Mucosa of stomach (tissue), 1 donor: ENCODE results near the gene WNT4.

Experiments
- H3K27me3 ChIP-seq: one replicate; pipeline ENCODE4 v1.7.0; 2013; ENCODE audit warnings: mild to moderate bottlenecking, low read length; ENCODE audit not compliant: control insufficient read depth, insufficient read depth
- H3K36me3 ChIP-seq: one replicate; pipeline ENCODE4 v1.7.0; 2013; ENCODE audit warnings: low read length; ENCODE audit not compliant: control insufficient read depth, insufficient read depth
- H3K4me1 ChIP-seq: one replicate; pipeline ENCODE4 v1.7.0; 2013; ENCODE audit warnings: mild to moderate bottlenecking, low read length; ENCODE audit not compliant: control insufficient read depth, insufficient read depth
- H3K4me3 ChIP-seq: one replicate; pipeline ENCODE4 v1.7.0; 2013; ENCODE audit warnings: low read length
- H3K9ac ChIP-seq: one replicate; pipeline ENCODE4 v1.7.0; 2013; ENCODE audit warnings: mild to moderate bottlenecking, low read length, moderate library complexity
- H3K9me3 ChIP-seq: one replicate; pipeline ENCODE4 v1.7.0; 2013; ENCODE audit warnings: mild to moderate bottlenecking, low read length, moderate library complexity; ENCODE audit not compliant: control insufficient read depth
- donor health status: Pancreatic carcinoma.

The WNT4 gene

DNA sequence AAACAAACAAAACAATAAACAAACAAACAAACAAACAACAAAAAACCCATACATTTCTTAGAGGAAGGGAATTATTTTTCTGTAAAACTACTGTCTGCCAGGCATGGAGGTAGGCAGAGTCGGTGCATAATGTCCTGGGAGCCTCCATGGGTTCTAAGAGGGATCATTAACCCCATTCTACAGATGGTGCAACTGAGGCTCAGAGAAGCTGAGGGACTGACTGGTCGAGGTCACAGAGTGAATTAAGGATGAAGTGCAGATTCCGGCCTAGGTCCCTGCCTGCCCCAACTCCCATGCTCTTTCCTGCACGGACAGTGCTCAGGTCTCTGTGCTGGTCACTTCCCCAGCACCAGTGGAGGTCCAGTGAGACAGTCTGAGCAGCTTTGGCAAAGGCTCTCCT lies 15.8 kb upstream of the WNT4 start:
- H3K36me3 ChIP-seq = no peaks in the 10 kb centered on the region
- no peak overlapping the region for H3K9ac ChIP-seq
- H3K27me3 ChIP-seq = no peaks in the 10 kb centered on the region
- H3K4me3 ChIP-seq = no peak overlapping the region
- no peaks in the 10 kb centered on the region for H3K9me3 ChIP-seq
- H3K4me1 ChIP-seq = peaks cover 13% of the 10 kb centered on the region

DNA sequence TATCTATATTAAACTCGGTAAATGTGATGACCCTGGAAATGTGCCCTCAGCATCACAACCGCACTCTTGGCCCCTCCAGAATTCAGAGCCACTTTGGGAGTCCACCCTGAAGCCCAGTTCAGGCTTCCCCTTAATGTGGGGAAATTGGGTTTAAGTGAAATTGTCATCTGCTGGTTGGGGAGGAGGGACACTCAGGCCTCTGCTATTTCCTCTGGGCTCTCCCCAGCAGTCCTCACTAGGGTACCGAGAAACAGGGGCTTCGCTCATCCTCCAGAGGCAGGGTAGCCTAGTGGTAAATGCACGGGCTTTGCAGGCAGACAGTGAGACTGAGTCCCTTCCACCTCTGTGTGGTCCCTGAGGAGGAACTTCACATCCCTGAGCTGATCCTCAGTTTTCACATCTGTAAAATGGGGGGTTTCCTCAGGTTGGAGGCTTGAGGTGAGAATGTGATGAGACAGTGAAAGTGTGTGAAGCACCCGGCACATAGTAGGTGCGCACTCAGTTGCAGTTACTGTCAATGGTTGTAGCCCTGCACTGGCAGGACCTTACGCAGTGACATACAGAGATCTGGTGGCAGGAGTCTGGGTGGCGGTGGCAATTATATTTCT lies 14.6 kb upstream of the WNT4 start:
- Histone ChIP-seq H3K36me3 (no peaks in the 10 kb centered on the region), H3K9me3 (no peaks in the 10 kb centered on the region), H3K27me3 (no peaks in the 10 kb centered on the region), H3K9ac (no peak overlapping the region), H3K4me3 (no peak overlapping the region), H3K4me1 (peaks cover under 1% of the 10 kb centered on the region)

DNA sequence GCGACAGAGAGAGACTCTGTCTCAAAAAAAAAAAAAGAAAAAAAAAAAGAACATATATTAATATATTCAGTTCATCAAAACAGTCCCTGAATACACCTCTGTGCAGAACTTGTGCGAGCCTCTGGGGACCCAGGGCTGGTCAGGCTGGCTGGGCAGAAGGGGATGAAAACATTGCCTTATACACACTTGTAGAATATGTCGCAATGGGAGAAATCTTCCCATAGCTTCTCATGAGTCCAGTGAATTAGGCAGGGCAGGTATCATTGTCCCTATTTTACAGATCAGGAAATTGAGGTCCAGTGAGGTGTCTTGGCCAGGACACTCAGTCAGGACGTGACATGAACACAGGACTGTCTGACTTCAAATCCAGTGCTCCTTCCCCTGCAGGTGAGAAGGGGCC lies 12.6 kb upstream of the WNT4 start:
- Histone ChIP-seq H3K9ac (no peak overlapping the region), H3K9me3 (no peaks in the 10 kb centered on the region), H3K36me3 (no peaks in the 10 kb centered on the region), H3K27me3 (no peaks in the 10 kb centered on the region), H3K4me1 (no peaks in the 10 kb centered on the region), H3K4me3 (no peak overlapping the region)

DNA sequence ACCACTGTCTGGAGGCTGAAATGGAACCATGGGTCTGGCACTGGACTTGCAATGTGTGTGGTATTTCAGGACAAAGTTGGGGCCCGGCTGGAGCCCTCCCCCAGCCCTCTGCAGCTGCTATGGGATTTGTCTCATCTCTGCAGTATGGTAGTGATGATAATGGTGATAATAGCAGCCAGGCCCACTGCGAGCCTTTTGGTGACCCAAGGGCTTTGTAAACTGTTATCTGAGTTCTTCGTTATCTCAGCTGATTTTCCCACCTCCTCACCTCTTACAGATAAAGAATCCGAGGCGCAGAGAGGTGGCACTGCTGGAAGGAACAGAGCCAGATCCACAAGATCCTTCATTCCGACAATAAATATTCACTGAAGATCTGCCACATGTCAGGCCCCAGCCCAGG lies 11.7 kb upstream of the WNT4 start:
- Histone ChIP-seq H3K27me3 (no peaks in the 10 kb centered on the region), H3K4me1 (no peaks in the 10 kb centered on the region), H3K9ac (no peak overlapping the region), H3K9me3 (no peaks in the 10 kb centered on the region), H3K4me3 (no peak overlapping the region), H3K36me3 (no peaks in the 10 kb centered on the region)

DNA sequence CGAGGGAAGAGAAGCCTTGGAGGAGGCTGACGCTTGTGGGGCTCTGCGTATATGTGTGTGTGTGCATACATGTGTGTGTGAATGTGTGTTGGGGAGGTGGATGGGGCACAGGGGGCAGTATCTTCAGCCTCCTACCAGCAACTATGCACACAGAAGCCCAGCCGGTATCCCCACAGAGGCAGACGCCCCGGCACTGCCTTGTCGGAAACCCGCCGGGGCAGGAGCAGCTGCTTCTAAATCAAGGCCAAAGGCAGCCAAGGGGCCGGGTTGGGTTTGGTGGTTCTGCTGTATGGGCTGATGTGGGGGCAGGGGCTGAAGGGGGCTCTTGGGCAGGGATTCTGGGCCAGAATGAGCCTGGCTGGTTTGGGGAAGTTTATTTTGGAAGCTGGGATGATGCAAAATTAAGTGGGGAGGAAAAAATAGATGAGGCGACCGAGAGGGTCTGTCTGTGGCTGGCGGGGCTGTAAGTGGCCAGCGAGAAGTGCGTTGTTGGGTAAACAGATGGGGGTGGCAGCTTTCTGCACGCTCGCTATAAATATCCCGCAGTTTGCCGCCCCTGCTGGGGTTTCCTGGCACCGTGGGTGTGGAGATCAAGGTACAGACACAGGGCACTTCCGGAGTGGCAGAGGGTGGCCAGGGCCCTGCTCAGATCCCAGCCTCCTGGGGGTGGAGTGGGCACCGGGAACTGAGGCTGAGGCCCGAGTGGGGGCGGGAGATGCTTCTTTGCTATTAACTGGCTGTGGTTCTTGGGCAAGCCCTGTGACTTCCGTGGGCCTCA lies 11.0 kb upstream of the WNT4 start:
- H3K36me3 ChIP-seq = no peaks in the 10 kb centered on the region
- H3K4me1 ChIP-seq = no peaks in the 10 kb centered on the region
- H3K9me3 ChIP-seq = no peaks in the 10 kb centered on the region
- H3K4me3 ChIP-seq = no peak overlapping the region
- no peaks in the 10 kb centered on the region for H3K27me3 ChIP-seq
- no peak overlapping the region for H3K9ac ChIP-seq

DNA sequence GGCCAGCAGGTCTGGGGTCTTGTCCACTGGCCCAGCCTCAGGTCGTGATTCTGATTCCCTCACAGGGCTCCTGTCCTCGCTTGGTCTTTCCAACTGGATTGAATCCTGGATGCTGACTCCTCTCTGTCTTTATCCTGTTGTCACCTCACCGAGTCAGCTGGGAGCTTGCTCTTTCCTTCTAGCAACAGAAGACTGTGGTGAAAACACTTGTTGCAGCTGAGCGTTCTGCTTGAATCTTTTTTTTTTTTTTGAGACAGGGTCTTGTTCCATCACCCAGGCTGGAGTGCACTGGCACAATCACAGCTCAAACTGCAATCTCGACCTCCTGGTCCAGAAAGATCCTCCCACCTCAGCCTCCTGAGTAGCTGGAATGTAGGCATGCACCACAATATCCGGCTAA lies 8.0 kb upstream of the WNT4 start:
- Histone ChIP-seq H3K9ac (no peak overlapping the region), H3K9me3 (no peaks in the 10 kb centered on the region), H3K36me3 (no peaks in the 10 kb centered on the region), H3K4me3 (no peak overlapping the region), H3K27me3 (no peaks in the 10 kb centered on the region), H3K4me1 (no peaks in the 10 kb centered on the region)

DNA sequence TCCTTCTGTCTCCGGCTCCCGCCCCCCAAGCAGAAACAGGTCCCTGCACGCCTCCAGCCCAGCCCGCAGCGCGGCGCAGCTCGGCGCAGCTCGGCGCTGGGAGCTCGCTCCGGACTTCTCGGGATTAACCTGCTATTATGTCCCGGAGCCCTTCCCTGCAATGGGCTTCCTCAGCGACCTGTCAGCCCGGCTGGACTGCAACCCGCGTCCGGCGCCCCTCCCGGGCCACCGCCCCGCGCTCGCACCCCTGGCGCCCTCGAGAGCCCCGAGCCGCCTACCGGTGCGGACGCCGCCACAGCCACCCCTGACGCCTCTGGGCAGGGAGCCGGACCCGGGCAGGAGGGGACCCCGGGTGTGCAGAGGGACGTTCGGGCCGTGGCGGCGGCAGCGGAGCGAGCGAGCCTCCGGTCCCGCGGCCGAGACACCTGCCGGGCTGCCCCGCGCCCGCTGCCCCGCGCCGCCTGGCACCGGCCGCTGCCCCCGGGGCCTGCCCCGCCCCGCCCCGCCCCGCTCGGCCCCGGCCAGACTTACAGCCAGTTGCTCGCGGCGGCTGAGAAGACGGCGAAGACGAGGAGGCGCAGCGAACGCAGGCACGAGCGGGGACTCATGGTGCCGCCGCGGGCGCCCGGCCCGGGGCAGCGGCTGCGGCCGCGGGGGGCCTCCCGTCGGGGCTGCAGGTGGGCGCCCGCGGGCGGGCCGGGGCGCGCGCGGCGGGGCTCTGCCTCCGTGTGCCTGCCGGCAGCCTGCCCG lies 407 bp downstream of the WNT4 start:
- Histone ChIP-seq H3K36me3 (no peaks in the 10 kb centered on the region), H3K4me1 (peaks cover 12% of the 10 kb centered on the region), H3K9me3 (no peaks in the 10 kb centered on the region), H3K9ac (no peak overlapping the region), H3K4me3 (peak overlapping the region; percentile 4), H3K27me3 (peaks cover 36% of the 10 kb centered on the region)

DNA sequence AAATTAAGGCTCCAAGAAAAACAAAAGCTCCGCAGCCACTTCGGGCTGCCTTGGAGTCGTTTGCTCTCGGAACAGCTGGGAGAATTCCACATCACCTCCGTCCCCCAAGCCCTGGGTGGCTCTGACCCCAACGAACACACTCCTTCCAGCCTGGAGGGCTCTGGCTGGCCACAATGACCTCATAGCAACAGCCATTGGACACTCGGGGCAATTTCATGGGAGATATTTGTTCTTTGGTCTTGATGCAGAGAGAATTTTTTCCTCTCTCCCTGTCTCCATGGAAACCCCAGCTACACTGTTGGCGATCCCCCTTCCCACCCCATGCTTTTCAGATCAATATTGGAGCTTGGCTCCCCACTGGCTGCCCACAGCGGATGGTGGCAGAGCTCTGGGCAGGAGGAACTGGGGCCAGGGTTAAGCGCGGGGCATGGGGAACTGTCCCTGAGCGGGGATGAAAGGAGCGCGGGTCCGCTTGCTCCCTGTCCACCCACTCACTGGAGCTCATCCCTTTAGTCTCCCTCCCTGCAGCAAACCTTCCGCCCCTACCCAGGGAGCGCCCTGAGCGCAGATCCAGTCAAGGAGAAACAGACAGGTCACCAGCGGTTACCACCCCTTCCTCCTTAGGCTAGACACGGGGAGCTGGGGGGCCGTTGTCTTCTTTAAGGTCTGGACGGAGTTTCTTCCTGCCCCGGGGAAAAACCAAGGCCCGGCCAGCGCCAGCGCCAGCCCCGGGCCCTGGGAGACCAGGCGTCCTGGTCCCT lies 1.2 kb downstream of the WNT4 start:
- Histone ChIP-seq H3K27me3 (peaks cover 36% of the 10 kb centered on the region), H3K4me1 (peaks cover 12% of the 10 kb centered on the region), H3K36me3 (no peaks in the 10 kb centered on the region), H3K9ac (peak overlapping the region; percentile 2), H3K9me3 (no peaks in the 10 kb centered on the region), H3K4me3 (peak overlapping the region; percentile 4)

DNA sequence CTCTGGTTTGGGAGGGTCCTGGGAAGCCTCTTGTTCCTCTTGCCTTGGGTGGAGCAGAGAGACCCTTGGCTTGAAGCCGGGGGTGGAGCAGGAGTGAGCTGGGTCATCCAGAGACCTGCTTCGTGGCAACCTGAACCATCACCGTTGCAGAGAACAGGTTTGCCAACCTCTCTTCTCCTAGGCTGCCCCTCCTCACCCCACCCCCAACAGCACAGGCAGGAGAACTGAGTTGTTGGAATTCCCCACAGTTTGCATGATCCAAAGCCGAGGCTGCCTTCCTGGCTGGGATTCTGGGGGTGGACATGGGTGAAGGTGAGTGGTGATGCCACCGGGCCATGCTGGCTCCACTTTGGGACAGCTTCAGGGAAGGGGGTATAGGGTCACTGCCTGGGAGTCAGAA lies 2.2 kb downstream of the WNT4 start:
- Histone ChIP-seq H3K9me3 (no peaks in the 10 kb centered on the region), H3K4me1 (peaks cover 12% of the 10 kb centered on the region), H3K36me3 (no peaks in the 10 kb centered on the region), H3K9ac (no peak overlapping the region), H3K27me3 (peaks cover 36% of the 10 kb centered on the region), H3K4me3 (no peak overlapping the region)

DNA sequence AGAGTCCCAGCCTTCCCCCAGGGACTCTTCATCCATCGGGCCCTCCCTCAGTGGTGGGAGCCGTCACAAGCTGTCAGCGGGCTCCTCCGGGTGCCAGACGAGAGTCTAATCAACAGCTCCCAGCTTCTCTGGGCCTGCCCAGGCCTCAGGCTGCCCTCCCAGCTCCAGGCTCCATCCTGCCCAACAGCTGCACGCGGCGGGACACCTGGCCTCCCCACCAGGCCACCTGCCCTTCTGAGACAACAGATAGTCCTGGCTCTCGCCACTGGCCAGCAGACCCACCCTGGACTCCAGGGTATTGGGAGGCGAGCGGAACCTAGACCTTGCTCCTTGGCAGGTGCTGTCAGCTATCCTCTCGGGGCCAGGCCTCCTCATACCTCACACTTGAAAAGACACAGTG lies 3.1 kb downstream of the WNT4 start:
- Histone ChIP-seq H3K27me3 (peaks cover 32% of the 10 kb centered on the region), H3K9ac (no peak overlapping the region), H3K4me1 (peaks cover 12% of the 10 kb centered on the region), H3K4me3 (no peak overlapping the region), H3K9me3 (no peaks in the 10 kb centered on the region), H3K36me3 (no peaks in the 10 kb centered on the region)

DNA sequence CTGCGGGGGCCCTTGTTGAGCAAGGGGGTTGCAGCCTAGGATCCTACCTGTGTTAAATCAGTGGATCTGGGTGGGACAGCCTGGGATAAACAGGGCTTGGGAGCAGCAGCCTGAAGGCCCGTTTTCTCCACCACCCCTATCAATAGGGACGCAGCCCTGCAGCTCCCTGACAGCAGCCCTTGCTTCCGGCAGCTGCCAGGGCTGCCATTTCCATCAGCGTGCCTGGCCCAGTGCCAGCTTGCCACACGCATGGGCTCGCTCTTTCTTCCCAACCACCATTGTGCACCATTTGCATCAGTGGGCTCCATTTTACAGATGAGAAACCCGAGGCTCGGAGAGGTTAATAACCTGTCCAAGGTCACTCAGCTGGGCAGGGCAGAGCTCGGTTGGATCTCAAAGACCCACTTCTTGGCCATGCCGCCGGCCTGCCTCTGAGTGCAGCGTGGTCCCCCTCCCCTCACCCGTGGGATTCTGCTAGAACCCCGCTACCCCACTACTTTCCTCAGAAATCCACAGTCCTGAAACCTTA lies 3.8 kb downstream of the WNT4 start:
- H3K27me3 ChIP-seq = peaks cover 25% of the 10 kb centered on the region
- H3K9ac ChIP-seq = no peak overlapping the region
- peaks cover 9% of the 10 kb centered on the region for H3K4me1 ChIP-seq
- H3K4me3 ChIP-seq = no peak overlapping the region
- H3K9me3 ChIP-seq = no peaks in the 10 kb centered on the region
- no peaks in the 10 kb centered on the region for H3K36me3 ChIP-seq
